ENCODE results near the gene PEF1.
"Not testable (repeated sequence)": the region's sequence is repeated elsewhere in the genome, so short reads cannot be mapped to it uniquely, and the experiment has no call there.

The PEF1 gene

GRCh38 chr1:31593770-31594632, 50.7 kb downstream of the PEF1 start:
- peak; percentile 97 for TF ChIP-seq CTCF (IDR thresholded peaks at IDR 0.05; ENCODE audit: low read depth, low read length)

GRCh38 chr1:31593136-31593665, 51.5 kb downstream of the PEF1 start:
- no peak for DNase-seq (ENCODE audit: extremely low read depth, low read depth)
- TF ChIP-seq CTCF (IDR thresholded peaks at IDR 0.05; ENCODE audit: low read depth, low read length), result no peak

More at GRCh38 chr1:31593770-31594632, 50.7 kb downstream of the PEF1 start:
- peak; percentile 40 for DNase-seq (ENCODE audit: extremely low read depth, low read depth)

GRCh38 chr1:31592132-31592531, 52.5 kb downstream of the PEF1 start:
- no peak for DNase-seq (ENCODE audit: extremely low read depth, low read depth)
- TF ChIP-seq CTCF (IDR thresholded peaks at IDR 0.05; ENCODE audit: low read depth, low read length), result no peak

- no peak for DNase-seq (ENCODE audit: extremely low read depth, low read depth)
These were observed 53.1 kb downstream of the PEF1 start for GRCh38 chr1:31591425-31592093.

GRCh38 chr1:31588751-31589515, 55.7 kb downstream of the PEF1 start:
- TF ChIP-seq CTCF (IDR thresholded peaks at IDR 0.05; ENCODE audit: low read depth, low read length), result no peak
- no peak for DNase-seq (ENCODE audit: extremely low read depth, low read depth)

More at GRCh38 chr1:31591425-31592093, 53.1 kb downstream of the PEF1 start:
- no peak for TF ChIP-seq CTCF (IDR thresholded peaks at IDR 0.05; ENCODE audit: low read depth, low read length)

- DNase-seq (ENCODE audit: extremely low read depth, low read depth), result no peak
- peak; percentile 71 for TF ChIP-seq CTCF (IDR thresholded peaks at IDR 0.05; ENCODE audit: low read depth, low read length)
These were observed 56.8 kb downstream of the PEF1 start for GRCh38 chr1:31587720-31588423.

GRCh38 chr1:31587328-31587699, 57.4 kb downstream of the PEF1 start:
- not testable (repeated sequence) for DNase-seq (ENCODE audit: extremely low read depth, low read depth)
